ENCODE results near the gene PCIF1.

DNA sequence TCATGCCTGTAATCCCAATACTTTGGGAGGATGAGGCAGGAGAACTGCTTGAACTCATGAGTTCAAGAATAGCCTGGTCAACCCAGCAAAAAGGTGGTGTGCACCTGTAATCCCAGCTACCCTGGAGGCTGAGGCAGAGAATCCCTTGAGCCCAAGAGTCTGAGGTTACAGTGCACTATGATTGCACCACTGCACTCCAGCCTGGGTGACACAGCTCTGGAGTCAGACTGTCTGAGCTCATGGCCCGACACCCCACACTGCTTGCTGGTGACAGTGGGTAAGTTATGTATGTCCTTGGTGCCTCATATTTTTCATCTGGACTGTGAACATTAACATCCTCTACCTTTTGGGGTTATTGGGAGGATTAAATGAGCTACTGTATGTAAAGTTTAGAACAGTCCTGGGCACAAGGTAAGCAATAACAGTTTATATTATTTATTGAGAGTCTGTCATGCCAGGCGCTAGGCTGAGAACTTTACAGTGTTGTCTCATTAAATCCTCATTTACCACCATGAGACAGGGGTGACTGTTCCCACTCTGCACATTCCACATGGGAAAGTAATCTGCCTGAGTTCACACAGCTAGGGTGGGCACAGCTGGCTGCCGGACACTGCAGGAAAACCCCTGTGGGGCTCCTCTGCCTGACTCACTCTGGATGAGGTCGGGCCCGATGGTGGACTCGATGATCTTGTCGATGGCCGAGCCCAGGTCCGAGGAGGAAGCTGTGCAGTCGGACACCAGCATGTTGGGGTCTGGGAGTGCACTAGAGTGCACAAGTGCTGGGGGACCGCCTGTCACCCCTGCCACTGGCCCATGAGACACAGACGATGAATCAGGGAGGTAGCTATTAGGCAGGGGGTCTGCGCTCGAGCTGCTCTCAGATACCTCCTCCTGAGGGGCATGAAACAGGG is 34.6 kb downstream of the PCIF1 start:
- TF ChIP-seq, protein P1, sequence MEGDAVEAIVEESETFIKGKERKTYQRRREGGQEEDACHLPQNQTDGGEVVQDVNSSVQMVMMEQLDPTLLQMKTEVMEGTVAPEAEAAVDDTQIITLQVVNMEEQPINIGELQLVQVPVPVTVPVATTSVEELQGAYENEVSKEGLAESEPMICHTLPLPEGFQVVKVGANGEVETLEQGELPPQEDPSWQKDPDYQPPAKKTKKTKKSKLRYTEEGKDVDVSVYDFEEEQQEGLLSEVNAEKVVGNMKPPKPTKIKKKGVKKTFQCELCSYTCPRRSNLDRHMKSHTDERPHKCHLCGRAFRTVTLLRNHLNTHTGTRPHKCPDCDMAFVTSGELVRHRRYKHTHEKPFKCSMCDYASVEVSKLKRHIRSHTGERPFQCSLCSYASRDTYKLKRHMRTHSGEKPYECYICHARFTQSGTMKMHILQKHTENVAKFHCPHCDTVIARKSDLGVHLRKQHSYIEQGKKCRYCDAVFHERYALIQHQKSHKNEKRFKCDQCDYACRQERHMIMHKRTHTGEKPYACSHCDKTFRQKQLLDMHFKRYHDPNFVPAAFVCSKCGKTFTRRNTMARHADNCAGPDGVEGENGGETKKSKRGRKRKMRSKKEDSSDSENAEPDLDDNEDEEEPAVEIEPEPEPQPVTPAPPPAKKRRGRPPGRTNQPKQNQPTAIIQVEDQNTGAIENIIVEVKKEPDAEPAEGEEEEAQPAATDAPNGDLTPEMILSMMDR (IDR thresholded peaks at IDR 0.05 in 4 of 5, conservative IDR thresholded peaks at IDR 0.05 in 1 of 5) = no peak
- TF ChIP-seq POLR2A (IDR thresholded peaks at IDR 0.05) = no peak

All from gastrocnemius medialis (tissue), 4 donors.